HCT116 (cell line): Measurements from ENCODE around the gene THADA. TPM values are rescaled to one million over a fixed set of nuclear protein-coding genes. Genes with fewer than 3 reads are reported as not detected.

ENCODE experiments used
- ATAC-seq: fragments of 200-7000 bp; cut with Tn5 transposase; 2 replicates; pipeline ENCODE4 v1.9.1; 2020; ENCODE audit warnings: mild to moderate bottlenecking, moderate library complexity
- BruUV-seq: library from RNA; stranded (reverse); fragments of 400-500 nt; replicated peaks from 2 replicates; lab custom pipeline; 2021; lab: Mats Ljungman, UMichigan
- CTCF ChIA-PET: fragments of 300-600 bp; sonication (Branson Sonifier 250); formaldehyde crosslinking; loops from one replicate; lab custom pipeline; 2021; ENCODE audit warnings: antibody characterized with exemption; lab: Charles Lee
- POLR2A ChIA-PET: fragments of 300-600, 350-600 bp; sonication (Branson Sonifier 250); formaldehyde crosslinking; loops from one replicate; lab custom pipeline; 2021; ENCODE audit warnings: antibody characterized with exemption; lab: Charles Lee
- RAD21 ChIA-PET, 2 experiments: fragments of 300-600 bp; sonication (Branson Sonifier 250); formaldehyde crosslinking; loops; one replicate each; lab custom pipeline; 2023; ENCODE audit warnings: low total read pairs in 2 of 2; ENCODE audit not compliant: uncharacterized antibody in 2 of 2, unreplicated experiment in 2 of 2, low non-redundant PET in 1 of 2; lab: Charles Lee
- DNase-seq: peaks from one replicate; pipeline ENCODE4 v3.0.0-alpha.2; 2010; ENCODE audit warnings: low read depth, low spot score
- H2AFZ ChIP-seq: fragments of 200-600 bp; shearing (Covaris generic), sonication (generic); 2 replicates; pipeline ENCODE4 v1.6.1; 2017; ENCODE audit warnings: low read depth, mixed run types, mixed read lengths, antibody characterized with exemption, low read length; ENCODE audit not compliant: poor library complexity, severe bottlenecking
- H3K27ac ChIP-seq: 2 replicates; pipeline ENCODE4 v1.5.1; 2012; ENCODE audit warnings: low read depth, low read length
- H3K27me3 ChIP-seq: fragments of 200-600 bp; sonication (generic); 2 replicates; pipeline ENCODE4 v1.6.1; 2016; ENCODE audit warnings: mixed run types, low read length, mixed read lengths; ENCODE audit not compliant: insufficient read depth
- H3K36me3 ChIP-seq, 2 experiments: fragments of 200-500 bp in 1 of 2; fragments of 200-600 bp in 1 of 2; sonication (Bioruptor generic) in 1 of 2; sonication (generic) in 1 of 2; 2 replicates each; pipeline versions ENCODE4 v1.5.1 to v1.6.1; 2014 to 2016; ENCODE audit warnings: low read length in 2 of 2, inconsistent platforms in 1 of 2, mixed read lengths in 1 of 2, mixed run types in 1 of 2; ENCODE audit not compliant: insufficient read depth in 2 of 2, control insufficient read depth in 1 of 2
- H3K4me1 ChIP-seq, 2 experiments: fragments of 200-600 bp in 1 of 2; sonication (generic) in 1 of 2; 2 replicates each; pipeline versions ENCODE4 v1.5.1 to v1.6.1; 2012 to 2017; ENCODE audit warnings: low read length in 2 of 2, inconsistent platforms in 1 of 2, mild to moderate bottlenecking in 1 of 2, mixed read lengths in 1 of 2, mixed run types in 1 of 2, moderate library complexity in 1 of 2; ENCODE audit not compliant: insufficient read depth in 2 of 2, control insufficient read depth in 1 of 2
- H3K4me2 ChIP-seq: fragments of 200-600 bp; sonication (generic); 2 replicates; pipeline ENCODE4 v1.6.1; 2017; ENCODE audit warnings: mixed run types, low read length, mixed read lengths
- H3K4me3 ChIP-seq, 2 experiments: fragments of 200-600 bp in 1 of 2; sonication (generic) in 1 of 2; replicated peaks in 1 of 2; 2 replicates each; pipeline ENCODE4 v1.5.1; 2011 to 2016; ENCODE audit warnings: low read length in 2 of 2, control low read depth in 1 of 2, low read depth in 1 of 2, mild to moderate bottlenecking in 1 of 2, mixed read lengths in 1 of 2, mixed run types in 1 of 2
- H3K79me2 ChIP-seq: fragments of 200-600 bp; sonication (generic); 2 replicates; pipeline ENCODE4 v1.6.1; 2017; ENCODE audit warnings: mild to moderate bottlenecking, mixed run types, low read length, moderate library complexity, mixed read lengths; ENCODE audit not compliant: insufficient read depth
- H3K9ac ChIP-seq: fragments of 200-600 bp; sonication (generic); 2 replicates; pipeline ENCODE4 v1.6.1; 2016; ENCODE audit warnings: low read length, mixed read lengths
- H3K9me2 ChIP-seq: fragments of 200-600 bp; sonication (generic), shearing (Covaris generic); 2 replicates; pipeline ENCODE4 v1.6.1; 2017; ENCODE audit warnings: mixed run types, mild to moderate bottlenecking, moderate library complexity; ENCODE audit not compliant: insufficient read depth
- H3K9me3 ChIP-seq, 2 experiments: fragments of 200-500 bp in 1 of 2; fragments of 200-600 bp in 1 of 2; sonication (Bioruptor generic) in 1 of 2; sonication (generic) in 1 of 2; 2 replicates each; pipeline ENCODE4 v1.6.1; 2014 to 2017; ENCODE audit warnings: low read length in 2 of 2, mixed read lengths in 2 of 2, inconsistent platforms in 1 of 2, low read depth in 1 of 2, mild to moderate bottlenecking in 1 of 2, mixed run types in 1 of 2, moderate library complexity in 1 of 2; ENCODE audit not compliant: control insufficient read depth in 1 of 2, insufficient read depth in 1 of 2
- H4K20me1 ChIP-seq: fragments of 200-600 bp; sonication (generic), shearing (Covaris generic); 2 replicates; pipeline ENCODE4 v1.6.1; 2017; ENCODE audit warnings: mixed run types, mild to moderate bottlenecking, moderate library complexity; ENCODE audit not compliant: insufficient read depth
- CEBPB ChIP-seq: IDR thresholded peaks from 2 replicates; pipeline ENCODE4 v1.6.1; 2012; ENCODE audit warnings: low read depth
- CTCF ChIP-seq, 3 experiments: fragments of 200-600 bp in 1 of 3; sonication (generic) in 1 of 3; IDR thresholded peaks in 2 of 3; conservative IDR thresholded peaks in 1 of 3; 2 replicates each; pipeline ENCODE4 v1.5.1; 2012 to 2017; ENCODE audit warnings: low read depth in 2 of 3, low read length in 2 of 3, antibody characterized with exemption in 1 of 3, borderline replicate concordance in 1 of 3, control low read depth in 1 of 3, mild to moderate bottlenecking in 1 of 3, mixed read lengths in 1 of 3, mixed run types in 1 of 3, moderate library complexity in 1 of 3; ENCODE audit not compliant: insufficient read depth in 1 of 3
- ELF1 ChIP-seq: IDR thresholded peaks from 2 replicates; pipeline ENCODE4 v1.6.1; 2012; ENCODE audit warnings: low read depth, borderline replicate concordance
- EZH2 ChIP-seq: fragments of 200-600 bp; sonication (generic); IDR thresholded peaks from 2 replicates; pipeline ENCODE4 v1.6.1; 2017; ENCODE audit warnings: antibody characterized with exemption, mixed run types
- FOSL1 ChIP-seq: IDR thresholded peaks from 2 replicates; pipeline ENCODE4 v1.6.1; 2012; ENCODE audit warnings: low read depth
- JUND ChIP-seq: IDR thresholded peaks from 2 replicates; pipeline ENCODE4 v1.6.1; 2012
- RAD21 ChIP-seq: IDR thresholded peaks from 2 replicates; pipeline ENCODE4 v1.6.1; 2012; ENCODE audit warnings: low read depth, mild to moderate bottlenecking
- REST ChIP-seq: IDR thresholded peaks from 2 replicates; pipeline ENCODE4 v1.6.1; 2012; ENCODE audit warnings: low read depth
- SIN3A ChIP-seq: IDR thresholded peaks from 2 replicates; pipeline ENCODE4 v1.6.1; 2012; ENCODE audit warnings: low read depth
- SP1 ChIP-seq: IDR thresholded peaks from 2 replicates; pipeline ENCODE4 v1.6.1; 2012; ENCODE audit warnings: low read depth
- TCF7L2 ChIP-seq: IDR thresholded peaks from 2 replicates; pipeline ENCODE4 v1.7.0; 2011; ENCODE audit warnings: borderline replicate concordance, inconsistent platforms; ENCODE audit not compliant: insufficient read depth, insufficient read length; ENCODE audit errors: extremely low read depth
- YY1 ChIP-seq: IDR thresholded peaks from 2 replicates; pipeline ENCODE4 v1.6.1; 2011; ENCODE audit warnings: low read length, low read depth, moderate library complexity, mild to moderate bottlenecking; ENCODE audit not compliant: insufficient replicate concordance; ENCODE audit errors: extremely low read depth
- intact Hi-C: fragments of 100-400 bp; cut with micrococcal nuclease; formaldehyde crosslinking; loops from 2 replicates; pipeline ENCODE4 v1.10.0; 2022
- total RNA-seq: library from RNA; stranded (reverse); gene quantifications from one replicate; pipeline ENCODE4 v1.2.1, GENCODE V29; 2021; ENCODE audit not compliant: unreplicated experiment
- TF ChIP-seq, protein P1 (sequence below): IDR thresholded peaks from 2 replicates; pipeline ENCODE4 v1.6.1; 2012

THADA gene
- total RNA-seq, 1 experiment from 2014 or later, result 30.7 TPM

DNA sequence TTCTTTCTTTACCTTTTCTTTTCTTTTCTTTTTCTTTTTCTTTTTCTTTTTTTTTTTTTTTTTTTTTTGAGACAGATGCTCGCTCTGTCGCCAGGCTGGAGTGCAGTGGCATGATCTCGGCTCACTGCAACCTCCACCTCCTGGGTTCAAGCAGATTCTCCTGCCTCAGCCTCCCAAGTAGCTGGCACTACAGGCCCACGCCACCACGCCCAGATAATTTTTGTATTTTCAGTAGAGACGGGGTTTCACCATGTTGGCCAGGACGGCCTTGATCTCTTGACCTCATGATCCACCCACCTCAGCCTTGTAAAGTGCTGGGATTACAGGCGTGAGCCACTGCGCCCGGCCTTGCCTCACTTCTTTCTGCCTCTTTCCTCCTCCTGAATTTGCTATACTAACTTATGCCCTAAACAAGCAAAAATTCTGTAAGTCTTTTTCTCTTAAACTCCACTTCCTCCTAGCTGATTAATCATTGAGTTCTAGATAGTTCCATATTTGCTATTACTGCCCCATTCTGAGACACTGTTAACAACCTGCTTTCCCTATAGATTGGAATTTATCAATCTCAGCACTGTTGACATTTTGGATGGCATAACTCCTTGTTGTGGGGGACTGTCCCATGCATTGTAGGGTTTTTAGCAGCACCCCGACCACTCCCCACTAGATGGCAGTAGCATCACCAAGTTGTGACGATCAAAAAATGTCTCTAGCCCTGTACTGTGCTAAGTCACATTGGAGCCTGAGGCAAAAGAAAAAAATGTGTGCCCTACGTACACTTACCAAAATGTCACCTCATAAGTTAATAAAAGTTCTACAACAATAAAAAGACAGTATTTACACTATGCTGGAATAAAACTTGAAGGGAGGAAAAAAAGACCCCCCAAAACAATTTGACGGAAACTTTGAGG lies 16.4 kb upstream of the THADA start:
- Histone ChIP-seq H2AFZ (peak overlapping the region; percentile 37), H3K9me2 (no peaks in the 10 kb centered on the region), H3K4me1 (no peaks in the 10 kb centered on the region), H3K9me3 (no peaks in the 10 kb centered on the region)
- TF ChIP-seq CTCF (IDR thresholded peaks at IDR 0.05 in 2 of 3, conservative IDR thresholded peaks at IDR 0.05 in 1 of 3; ENCODE audit: borderline replicate concordance in 1 of 3, insufficient read depth in 1 of 3, low read depth in 2 of 3, low read length in 2 of 3) (peak; percentile 54 to 92 (median 92); a peak in 5 of 6 replicates), RAD21 (peak; percentile 81), JUND (no peak)
- TF ChIP-seq, all 23 proteins: peak for 2
- Histone ChIP-seq H4K20me1 (no peaks in the 10 kb centered on the region), H3K27ac (no peak overlapping the region), H3K4me2 (no peak overlapping the region), H3K79me2 (no peaks in the 10 kb centered on the region), H3K9ac (no peak overlapping the region), H3K4me3 (no peak overlapping the region), H3K27me3 (no peaks in the 10 kb centered on the region), H3K36me3 (no peaks in the 10 kb centered on the region)
- no TSS peak for BruUV-seq
- DNase-seq (peak; percentile 74), ATAC-seq (peak; percentile 94)
- ChIA-PET CTCF (interaction anchor here (0.9 to 1.8 kb wide), 3 partner anchors 13 to 24 kb away, joined by 3 to 5 read pairs (median 3); partner anchors contain the start of gene THADA), POLR2A (no interaction called here), RAD21 (no interaction called here)
- intact Hi-C loops, result loop anchor here (5.0 to 10.0 kb wide), 2 partner anchors 263 to 1345 kb away; no protein-coding TSS in a partner anchor

GRCh38 chr2:43610361-43610760 lies 14.5 kb upstream of the THADA start:
- H3K27me3 ChIP-seq, result no peaks in the 10 kb centered on the region
- H3K4me1 ChIP-seq, result peaks cover 0 to 4% of the 10 kb centered on the region in 2 experiments; a peak in 1 of 4 replicates
- H3K9me2 ChIP-seq, result no peaks in the 10 kb centered on the region
- H3K9ac ChIP-seq, result no peak overlapping the region
- no peaks in the 10 kb centered on the region for H3K9me3 ChIP-seq
- H3K4me3 ChIP-seq, result no peak overlapping the region
- H3K4me2 ChIP-seq, result no peak overlapping the region
- DNase-seq, result no peak
- intact Hi-C loops, result loop anchor here (5.0 to 10.0 kb wide), 2 partner anchors 264 to 1347 kb away; no protein-coding TSS in a partner anchor
- BruUV-seq, result no TSS peak
- no peaks in the 10 kb centered on the region for H3K79me2 ChIP-seq
- CTCF ChIA-PET, result interaction anchor here (1.4 kb wide), 1 partner anchor 14 kb away, joined by 5 read pairs; the partner anchor contains the start of gene THADA
- H2AFZ ChIP-seq, result no peak overlapping the region
- ATAC-seq, result no peak
- H3K36me3 ChIP-seq, result no peaks in the 10 kb centered on the region
- POLR2A ChIA-PET, result no interaction called here
- RAD21 ChIA-PET, result no interaction called here
- no peaks in the 10 kb centered on the region for H4K20me1 ChIP-seq
- no peak overlapping the region for H3K27ac ChIP-seq
- TF ChIP-seq ELF1 (no peak), REST (no peak), TCF7L2 (no peak), YY1 (no peak), CEBPB (no peak), EZH2 (no peak), SP1 (no peak), FOSL1 (no peak), SIN3A (no peak)
- TF ChIP-seq, protein P1, sequence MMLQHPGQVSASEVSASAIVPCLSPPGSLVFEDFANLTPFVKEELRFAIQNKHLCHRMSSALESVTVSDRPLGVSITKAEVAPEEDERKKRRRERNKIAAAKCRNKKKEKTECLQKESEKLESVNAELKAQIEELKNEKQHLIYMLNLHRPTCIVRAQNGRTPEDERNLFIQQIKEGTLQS, result no peak
